Hepatocyte (in vitro differentiated cells): ENCODE measurements around the gene CCDC196. TPM values are rescaled to one million over a fixed set of nuclear protein-coding genes. Genes with fewer than 3 reads are reported as not detected.
"Not testable (repeated sequence)": the region's sequence is repeated elsewhere in the genome, so short reads cannot be mapped to it uniquely, and the experiment has no call there.

Experiments used
- DNase-seq: peaks from one replicate; pipeline ENCODE4 v3.0.0-alpha.2; 2016; ENCODE audit warnings: low spot score
- H2AFZ ChIP-seq: fragments of 200-600 bp; sonication (generic); 2 replicates; pipeline ENCODE4 v1.6.0; 2016; ENCODE audit warnings: antibody characterized with exemption, mild to moderate bottlenecking
- H3K27ac ChIP-seq: fragments of 200-600 bp; sonication (generic); 2 replicates; pipeline ENCODE4 v1.5.1; 2016; ENCODE audit warnings: mild to moderate bottlenecking
- H3K27me3 ChIP-seq: fragments of 200-600 bp; sonication (generic); 2 replicates; pipeline ENCODE4 v1.6.1; 2016
- H3K36me3 ChIP-seq: fragments of 200-600 bp; sonication (generic); replicated peaks from 2 replicates; pipeline ENCODE4 v1.5.1; 2016; ENCODE audit warnings: low read depth; ENCODE audit not compliant: insufficient read depth
- H3K4me1 ChIP-seq: fragments of 200-600 bp; sonication (generic); 2 replicates; pipeline ENCODE4 v1.5.1; 2016; ENCODE audit warnings: mild to moderate bottlenecking, moderate library complexity; ENCODE audit not compliant: insufficient read depth
- H3K4me2 ChIP-seq: fragments of 200-600 bp; sonication (generic); 2 replicates; pipeline ENCODE4 v1.6.0; 2016
- H3K4me3 ChIP-seq: fragments of 200-600 bp; sonication (generic); 2 replicates; pipeline ENCODE4 v1.5.1; 2016; ENCODE audit warnings: mild to moderate bottlenecking
- H3K79me2 ChIP-seq: fragments of 200-600 bp; sonication (generic); 2 replicates; pipeline ENCODE4 v1.6.0; 2017; ENCODE audit warnings: mild to moderate bottlenecking
- H3K9me2 ChIP-seq: fragments of 200-600 bp; sonication (generic); replicated peaks from 2 replicates; pipeline ENCODE4 v1.6.0; 2017; ENCODE audit warnings: mild to moderate bottlenecking; ENCODE audit not compliant: insufficient read depth
- H3K9me3 ChIP-seq: fragments of 200-600 bp; sonication (generic); 2 replicates; pipeline ENCODE4 v1.5.1; 2016; ENCODE audit warnings: low read depth, mild to moderate bottlenecking
- H4K20me1 ChIP-seq: fragments of 200-600 bp; sonication (generic); 2 replicates; pipeline ENCODE4 v1.6.0; 2016; ENCODE audit warnings: mild to moderate bottlenecking; ENCODE audit not compliant: insufficient read depth, poor library complexity, severe bottlenecking
- EZH2 ChIP-seq: fragments of 200-600 bp; sonication (generic); IDR thresholded peaks from 2 replicates; pipeline ENCODE4 v1.6.1; 2016; ENCODE audit warnings: antibody characterized with exemption, mild to moderate bottlenecking, borderline replicate concordance
- EZH2phosphoT487 ChIP-seq: fragments of 200-600 bp; sonication (generic); IDR thresholded peaks from one replicate; pipeline ENCODE4 v1.6.1; 2018; ENCODE audit warnings: antibody characterized with exemption, mild to moderate bottlenecking, low read depth, moderate library complexity; ENCODE audit not compliant: unreplicated experiment, severe bottlenecking
- WGBS: methylation state at CpG from one replicate; pipeline ENCODE4 v1.1.6; 2016; ENCODE audit warnings: low lambda C conversion rate; ENCODE audit errors: missing lambda C conversion rate; 5-methylcytosine and 5-hydroxymethylcytosine counted together
- polyA plus RNA-seq: library from polyadenylated mRNA; unstranded; fragments of >200 nt; fragmentation: Nextera tagmentation; extraction: Ambion mirVana; gene quantifications from 2 replicates; pipeline ENCODE4 v1.2.1, GENCODE V29; 2016
- total RNA-seq: library from RNA; depleted of rRNA; stranded (reverse); fragments of >200 nt; gene quantifications from 2 replicates; pipeline ENCODE4 v1.2.3, GENCODE V29; 2014
- TF ChIP-seq, protein P1 (sequence below): fragments of 200-600 bp; sonication (generic); IDR thresholded peaks from 2 replicates; pipeline ENCODE4 v1.5.1; 2016; ENCODE audit warnings: antibody characterized with exemption, mild to moderate bottlenecking; ENCODE audit not compliant: poor library complexity

Gene CCDC196
- total and polyA plus RNA-seq, 2 experiments from 2014 or later: not detected

DNA sequence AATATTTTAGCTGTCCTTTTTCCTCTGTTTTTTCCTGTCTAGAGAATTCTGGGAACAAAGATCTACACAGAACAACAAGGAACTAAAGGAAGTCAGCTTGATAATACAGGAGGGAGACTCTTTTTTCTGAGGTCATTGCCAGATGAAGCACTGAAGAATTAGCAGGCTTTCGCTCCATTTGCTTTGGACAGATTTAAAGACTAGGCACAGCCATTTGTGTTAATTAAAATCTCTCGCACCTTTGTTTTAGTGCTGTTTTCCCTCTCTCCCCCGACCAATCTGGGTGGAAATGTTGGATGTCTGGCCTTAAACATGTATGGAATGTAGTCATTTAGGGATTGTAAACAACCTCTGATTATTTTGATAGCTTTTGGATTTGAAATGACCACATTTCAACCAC is 12.1 kb downstream of the CCDC196 start:
- Histone ChIP-seq H3K4me2 (no peak overlapping the region), H3K4me3 (no peak overlapping the region), H3K36me3 (no peaks in the 10 kb centered on the region), H3K9me3 (no peaks in the 10 kb centered on the region), H3K27ac (no peak overlapping the region), H3K4me1 (no peaks in the 10 kb centered on the region), H2AFZ (no peak overlapping the region), H4K20me1 (no peaks in the 10 kb centered on the region), H3K79me2 (no peaks in the 10 kb centered on the region), H3K9me2 (no peaks in the 10 kb centered on the region), H3K27me3 (no peaks in the 10 kb centered on the region)
- TF ChIP-seq, protein P1, sequence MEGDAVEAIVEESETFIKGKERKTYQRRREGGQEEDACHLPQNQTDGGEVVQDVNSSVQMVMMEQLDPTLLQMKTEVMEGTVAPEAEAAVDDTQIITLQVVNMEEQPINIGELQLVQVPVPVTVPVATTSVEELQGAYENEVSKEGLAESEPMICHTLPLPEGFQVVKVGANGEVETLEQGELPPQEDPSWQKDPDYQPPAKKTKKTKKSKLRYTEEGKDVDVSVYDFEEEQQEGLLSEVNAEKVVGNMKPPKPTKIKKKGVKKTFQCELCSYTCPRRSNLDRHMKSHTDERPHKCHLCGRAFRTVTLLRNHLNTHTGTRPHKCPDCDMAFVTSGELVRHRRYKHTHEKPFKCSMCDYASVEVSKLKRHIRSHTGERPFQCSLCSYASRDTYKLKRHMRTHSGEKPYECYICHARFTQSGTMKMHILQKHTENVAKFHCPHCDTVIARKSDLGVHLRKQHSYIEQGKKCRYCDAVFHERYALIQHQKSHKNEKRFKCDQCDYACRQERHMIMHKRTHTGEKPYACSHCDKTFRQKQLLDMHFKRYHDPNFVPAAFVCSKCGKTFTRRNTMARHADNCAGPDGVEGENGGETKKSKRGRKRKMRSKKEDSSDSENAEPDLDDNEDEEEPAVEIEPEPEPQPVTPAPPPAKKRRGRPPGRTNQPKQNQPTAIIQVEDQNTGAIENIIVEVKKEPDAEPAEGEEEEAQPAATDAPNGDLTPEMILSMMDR: no peak
- no peak for TF ChIP-seq EZH2
- no peak for TF ChIP-seq EZH2phosphoT487
- no peak for DNase-seq
- WGBS: 71% methylated on average over 3 of the region's 3 CpGs

- 80% methylated on average over 4 of the region's 4 CpGs for WGBS
- Histone ChIP-seq H3K79me2 (no peaks in the 10 kb centered on the region), H3K27me3 (no peaks in the 10 kb centered on the region), H3K9me3 (no peaks in the 10 kb centered on the region), H3K4me1 (no peaks in the 10 kb centered on the region), H2AFZ (no peak overlapping the region), H4K20me1 (no peaks in the 10 kb centered on the region), H3K27ac (no peak overlapping the region), H3K4me3 (no peak overlapping the region), H3K36me3 (no peaks in the 10 kb centered on the region), H3K9me2 (no peaks in the 10 kb centered on the region), H3K4me2 (no peak overlapping the region)
- DNase-seq: no peak
- TF ChIP-seq EZH2 (no peak), EZH2phosphoT487 (no peak)
- TF ChIP-seq, protein P1: no peak
These were observed 15.4 kb downstream of the CCDC196 start for GRCh38 chr14:66501592-66501991.

GRCh38 chr14:66502836-66503235 is 16.7 kb downstream of the CCDC196 start:
- H2AFZ ChIP-seq, H3K27me3 ChIP-seq, H3K9me2 ChIP-seq, H3K36me3 ChIP-seq, H3K4me3 ChIP-seq, H4K20me1 ChIP-seq, H3K4me2 ChIP-seq, H3K4me1 ChIP-seq, H3K9me3 ChIP-seq, DNase-seq, H3K79me2 ChIP-seq, H3K27ac ChIP-seq: not testable (repeated sequence)
- WGBS: 88% methylated on average over 5 of the region's 5 CpGs

DNA sequence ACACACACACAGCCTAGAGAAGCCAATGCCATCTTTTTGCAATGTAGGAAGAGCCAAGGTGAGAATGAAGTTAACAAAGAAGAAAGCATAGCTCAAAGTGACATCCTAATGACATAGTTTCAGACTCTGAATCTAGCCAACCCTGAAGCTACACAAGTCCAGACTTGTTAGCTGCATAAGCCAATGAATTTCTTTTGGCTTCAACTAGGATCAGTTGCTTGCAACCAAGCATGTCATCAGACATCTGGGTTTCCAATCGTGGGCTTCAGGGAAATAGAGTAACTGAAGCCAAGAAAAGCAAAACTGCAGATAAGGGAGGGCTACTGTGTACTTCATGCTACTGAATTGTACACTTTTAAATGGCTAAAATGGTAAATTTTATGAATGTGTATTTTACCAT is 17.4 kb downstream of the CCDC196 start:
- Histone ChIP-seq H3K36me3 (no peaks in the 10 kb centered on the region), H2AFZ (no peak overlapping the region), H3K4me2 (no peak overlapping the region)

More for the DNA sequence above, 17.4 kb downstream of the CCDC196 start:
- Histone ChIP-seq H3K4me1 (peaks cover 4% of the 10 kb centered on the region), H3K27ac (no peak overlapping the region), H3K9me3 (no peaks in the 10 kb centered on the region), H3K4me3 (no peak overlapping the region), H3K9me2 (no peaks in the 10 kb centered on the region), H3K27me3 (no peaks in the 10 kb centered on the region), H4K20me1 (no peaks in the 10 kb centered on the region), H3K79me2 (no peaks in the 10 kb centered on the region)
- DNase-seq: no peak
- no peak for TF ChIP-seq EZH2
- TF ChIP-seq, protein P1: no peak
- TF ChIP-seq EZH2phosphoT487: no peak
- WGBS: 63% methylated on average over 1 of the region's 1 CpG
